ENCODE measurements around the gene DAND5.
"Not testable (repeated sequence)": the region's sequence is repeated elsewhere in the genome, so short reads cannot be mapped to it uniquely, and the experiment has no call there.

Gene DAND5

GRCh38 chr19:12967907-12968306 lies 1.5 kb upstream of the DAND5 start:
- no peak for DNase-seq (ENCODE audit: low spot score)

DNA sequence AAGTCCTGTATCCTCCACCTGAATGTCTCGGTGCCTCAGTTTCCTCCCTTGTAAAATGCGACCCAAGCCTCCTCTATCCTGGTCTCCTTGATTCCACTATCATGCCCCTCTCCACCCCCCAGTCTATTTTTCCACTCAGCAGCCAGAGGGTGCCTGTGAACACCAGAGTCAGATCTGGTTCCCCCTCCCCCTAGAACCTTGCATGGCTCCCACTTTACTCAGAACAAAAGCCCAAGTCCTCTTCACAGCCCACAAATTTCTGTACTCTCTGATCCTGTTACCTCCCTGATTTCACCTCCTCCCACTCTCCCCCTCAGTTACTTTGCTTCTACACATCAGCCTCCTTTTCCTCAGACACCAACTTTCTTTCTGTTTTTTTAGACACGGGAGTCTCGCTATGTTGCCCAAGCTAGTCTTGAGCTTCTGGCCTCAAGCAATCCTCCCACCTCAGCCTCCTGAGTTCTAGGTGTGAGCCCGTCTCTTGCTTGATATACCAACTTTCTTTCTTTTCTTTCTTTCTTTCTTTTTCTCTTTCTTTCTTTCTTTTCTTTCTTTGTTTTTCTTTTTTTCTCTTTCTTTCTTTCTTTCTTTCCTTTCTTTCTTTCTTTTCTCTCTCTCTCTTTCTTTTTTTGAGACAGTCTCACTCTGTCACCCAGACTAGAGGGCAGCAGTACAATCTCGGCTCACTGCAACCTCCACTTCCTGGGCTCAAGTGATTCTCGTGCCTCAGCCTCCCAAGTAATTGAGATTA lies 869 bp downstream of the DAND5 start:
- no peak for DNase-seq (ENCODE audit: low spot score)

DNA sequence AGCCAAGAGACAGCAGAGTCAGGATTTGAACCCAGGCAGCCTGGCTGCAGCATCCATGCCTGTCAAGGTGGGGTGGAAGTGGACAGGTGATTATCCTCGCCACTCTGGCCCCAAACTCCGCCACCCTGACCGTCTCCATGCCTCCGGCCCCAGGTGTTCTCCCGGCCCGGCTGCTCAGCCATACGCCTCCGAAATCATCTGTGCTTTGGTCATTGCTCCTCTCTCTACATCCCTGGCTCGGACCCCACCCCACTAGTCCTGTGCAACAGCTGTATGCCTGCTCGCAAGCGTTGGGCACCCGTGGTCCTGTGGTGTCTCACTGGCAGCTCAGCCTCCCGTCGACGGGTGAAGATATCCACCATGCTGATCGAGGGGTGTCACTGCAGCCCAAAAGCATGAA lies 3.9 kb downstream of the DAND5 start:
- no peak for DNase-seq (ENCODE audit: low spot score)

DNA sequence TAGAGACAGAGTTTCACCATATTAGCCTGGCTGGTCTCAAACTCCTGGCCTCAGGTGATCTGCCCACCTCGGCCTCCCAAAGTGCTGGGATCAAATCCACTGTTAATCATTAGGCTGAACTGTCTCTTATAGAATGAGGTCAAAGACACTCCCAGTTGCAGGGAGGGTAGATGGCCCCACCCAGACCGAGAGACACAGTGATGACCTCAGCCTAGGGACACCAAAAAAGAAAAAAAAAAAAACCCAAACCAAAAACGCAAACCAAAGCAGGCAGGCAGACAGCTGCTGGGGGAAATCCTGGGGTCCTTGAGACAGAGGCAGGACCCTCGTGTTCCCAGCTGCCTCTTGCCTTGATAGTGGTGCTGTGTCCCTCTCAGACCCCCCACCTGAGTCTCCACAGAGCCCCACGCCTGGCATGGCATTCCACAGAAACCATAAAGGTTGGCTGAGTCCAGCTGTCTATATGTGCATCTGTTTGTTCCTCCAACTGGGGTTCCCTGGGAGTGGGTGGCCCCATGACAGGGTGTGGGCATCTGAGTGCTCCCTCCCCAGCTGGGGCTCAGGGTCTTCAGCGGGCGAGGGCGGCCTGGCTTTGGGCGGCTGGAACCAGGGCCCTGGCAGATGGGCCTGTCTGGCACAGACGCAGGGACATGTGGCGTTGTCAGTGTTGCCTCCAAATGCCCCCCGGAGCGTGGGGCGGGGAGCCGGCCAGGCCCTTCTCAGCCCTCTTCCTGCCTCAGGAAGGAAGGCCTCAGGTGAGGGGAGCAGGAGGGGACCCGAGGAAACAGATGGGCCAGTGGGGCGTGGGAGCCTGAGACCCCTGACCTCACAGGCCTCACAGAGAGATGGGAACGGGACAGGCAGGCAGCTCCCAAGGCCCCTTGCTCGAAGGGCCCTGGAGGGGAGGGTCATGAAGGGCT lies 5.2 kb downstream of the DAND5 start:
- peak; percentile 29 for DNase-seq (ENCODE audit: low spot score)

GRCh38 chr19:12975221-12975741 lies 5.9 kb downstream of the DAND5 start:
- no peak for DNase-seq (ENCODE audit: low spot score)

DNA sequence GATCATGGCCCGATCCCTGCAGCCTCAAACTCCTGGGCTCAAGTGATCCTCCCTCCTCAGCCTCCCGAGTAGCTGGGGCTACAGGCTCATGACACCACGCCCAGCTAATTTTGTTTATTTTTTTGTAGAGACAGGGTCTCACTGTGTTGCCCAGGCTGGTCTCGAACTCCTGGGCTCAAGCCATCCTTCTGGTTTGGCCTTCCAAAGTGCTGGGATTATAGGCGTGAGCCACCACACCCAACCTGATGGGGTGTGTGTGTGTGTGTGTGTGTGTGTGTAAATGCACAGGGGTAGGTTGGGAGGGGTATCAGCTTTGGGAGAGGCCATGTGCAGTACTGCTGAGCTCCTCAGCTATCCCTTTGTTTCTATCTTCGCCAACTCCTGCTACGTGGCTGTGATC lies 6.7 kb downstream of the DAND5 start:
- DNase-seq (ENCODE audit: low spot score): not testable (repeated sequence)

DNA sequence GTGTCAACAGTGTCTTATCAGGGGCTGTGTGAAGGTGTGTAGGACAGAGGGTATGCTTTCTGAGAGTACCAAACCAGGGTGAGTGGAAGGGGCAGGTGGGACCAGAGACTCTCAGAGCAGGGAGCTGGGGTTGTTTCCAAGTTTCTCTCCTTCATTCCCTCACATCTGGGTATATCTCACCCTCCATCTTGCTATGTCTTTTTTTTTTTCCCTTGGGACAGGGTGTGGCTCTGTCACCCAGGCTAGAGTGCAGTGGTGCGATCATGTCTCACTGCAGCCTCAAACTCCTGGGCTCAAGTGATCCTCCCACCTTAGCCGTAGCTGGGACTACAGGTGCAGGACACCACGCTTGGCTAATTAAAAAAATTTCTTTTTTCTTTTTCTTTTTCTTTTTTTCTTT lies 10.6 kb downstream of the DAND5 start:
- DNase-seq (ENCODE audit: low spot score): no peak

- no peak for DNase-seq (ENCODE audit: low spot score)
These were observed 13.3 kb downstream of the DAND5 start for GRCh38 chr19:12982648-12983047.

GRCh38 chr19:12983091-12983490 lies 13.7 kb downstream of the DAND5 start:
- DNase-seq (ENCODE audit: low spot score): no peak

DNA sequence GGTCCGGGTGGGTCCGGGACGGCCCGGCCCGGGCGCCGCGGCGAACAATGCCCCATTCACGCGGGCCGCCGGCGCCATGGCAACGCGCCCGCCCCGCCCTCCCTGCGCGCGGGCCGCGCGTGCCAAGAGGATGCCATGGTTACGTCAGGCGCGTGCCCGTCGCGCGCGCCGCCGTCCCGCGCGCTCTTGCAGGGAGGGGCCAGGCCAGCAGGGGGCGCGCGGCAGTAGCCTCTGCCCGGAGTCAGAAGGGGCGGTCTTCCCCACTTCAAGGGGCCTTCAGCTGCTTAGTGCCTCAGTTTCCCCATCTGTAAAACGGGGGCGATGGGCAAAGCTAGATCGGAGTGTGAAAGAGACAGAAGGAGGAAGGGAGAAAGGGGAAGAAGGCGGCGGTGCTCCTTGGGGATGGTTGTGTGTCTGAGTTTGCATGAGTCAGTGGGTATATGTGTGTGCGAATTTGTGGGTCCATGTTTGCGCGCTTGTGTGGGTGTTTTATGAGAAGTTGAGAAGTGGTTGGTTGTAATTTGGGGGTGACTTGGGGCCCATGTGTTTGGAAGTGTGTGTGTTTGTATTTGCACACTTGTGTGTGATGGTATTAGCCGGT lies 14.3 kb downstream of the DAND5 start:
- DNase-seq (ENCODE audit: low spot score): peak; percentile 96

DNA sequence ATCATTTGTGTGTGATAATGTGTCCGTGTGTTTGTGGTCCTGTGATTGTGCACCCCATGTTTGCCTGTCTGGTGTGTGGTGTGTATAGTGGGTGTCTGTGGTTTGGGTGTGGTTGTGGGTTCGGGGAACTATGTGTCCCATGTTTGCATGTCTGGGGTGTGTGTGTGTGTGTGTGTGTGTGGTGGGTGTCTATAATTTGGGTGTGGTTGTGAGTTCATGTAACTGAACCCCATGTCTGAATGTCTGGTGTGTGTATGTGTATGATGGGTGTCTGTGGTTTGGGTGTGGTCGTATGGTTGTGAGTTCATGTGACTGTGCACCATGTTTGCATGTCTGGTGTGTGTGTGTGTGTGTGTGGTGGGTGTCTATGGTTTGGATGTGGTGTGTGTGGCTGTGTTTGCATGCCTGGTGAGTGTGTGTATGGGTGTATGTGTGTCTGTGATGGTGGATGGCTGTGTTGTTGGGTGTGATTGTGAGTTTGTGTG lies 14.8 kb downstream of the DAND5 start:
- DNase-seq (ENCODE audit: low spot score): no peak

DNA sequence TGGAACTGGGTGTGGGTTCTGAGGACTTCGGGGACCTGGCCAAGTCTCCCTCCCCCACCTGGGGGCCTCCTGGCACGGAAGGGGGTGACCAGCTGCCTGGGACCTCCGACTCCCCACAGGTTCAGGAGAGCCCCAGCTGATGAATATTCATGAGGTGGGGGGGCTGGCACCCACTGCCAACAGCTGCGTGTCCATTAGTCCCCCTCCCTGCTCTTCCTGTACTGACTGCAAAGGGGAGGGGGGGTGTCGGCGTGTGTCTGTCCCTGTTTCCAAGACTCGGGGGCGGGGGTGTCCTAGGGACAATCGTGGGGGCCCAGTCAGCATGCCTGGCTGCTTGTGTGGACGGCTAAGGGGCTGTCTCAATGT lies 15.3 kb downstream of the DAND5 start:
- no peak for DNase-seq (ENCODE audit: low spot score)

- peak; percentile 66 for DNase-seq (ENCODE audit: low spot score)
These were observed 15.8 kb downstream of the DAND5 start for GRCh38 chr19:12985049-12985776.

- no peak for DNase-seq (ENCODE audit: low spot score)
These were observed 17.4 kb downstream of the DAND5 start for GRCh38 chr19:12986726-12987125.

- no peak for DNase-seq (ENCODE audit: low spot score)
These were observed 17.8 kb downstream of the DAND5 start for GRCh38 chr19:12987190-12987589.

DNA sequence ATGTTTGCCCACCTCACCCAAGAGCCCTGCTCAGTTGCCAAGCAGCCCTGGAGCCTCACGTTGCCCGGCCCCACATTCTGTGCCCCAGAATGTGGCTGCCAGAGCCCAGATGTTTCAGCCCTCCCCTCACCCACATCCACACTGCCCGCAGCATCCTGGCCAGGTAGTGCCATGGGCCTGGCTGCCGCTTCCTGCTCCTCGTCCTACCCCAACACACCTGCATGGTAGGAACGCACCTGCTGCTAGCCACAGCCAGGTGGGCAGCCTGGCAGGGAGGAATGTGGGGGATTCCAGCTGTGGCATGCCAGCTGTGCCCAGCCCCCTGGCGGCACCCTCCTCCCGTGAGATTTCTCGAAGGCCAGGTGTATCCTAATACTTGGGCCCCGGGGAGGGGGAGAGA lies 18.4 kb downstream of the DAND5 start:
- DNase-seq (ENCODE audit: low spot score): no peak

DNA sequence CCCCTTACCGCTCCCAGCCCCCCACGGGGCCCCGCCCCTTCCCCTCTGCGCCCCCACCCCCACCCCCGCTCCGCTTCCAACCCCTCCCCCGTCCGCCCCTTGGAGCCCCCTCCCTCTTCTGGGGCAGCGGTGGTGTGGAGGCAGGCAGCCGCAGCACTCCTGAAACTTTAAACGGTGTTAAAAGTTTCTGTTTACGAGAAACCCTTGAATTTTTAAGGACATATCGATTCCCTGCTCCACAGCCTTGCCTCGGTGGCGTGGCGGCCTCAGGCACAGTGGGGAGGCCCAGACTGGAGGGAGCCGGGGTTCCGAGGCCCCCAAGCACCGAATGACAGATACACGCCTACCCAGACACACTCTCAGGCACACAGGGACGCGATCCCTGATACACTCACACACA lies 21.1 kb downstream of the DAND5 start:
- no peak for DNase-seq (ENCODE audit: low spot score)

- no peak for DNase-seq (ENCODE audit: low spot score)
These were observed 21.5 kb downstream of the DAND5 start for GRCh38 chr19:12990853-12991252.

DNA sequence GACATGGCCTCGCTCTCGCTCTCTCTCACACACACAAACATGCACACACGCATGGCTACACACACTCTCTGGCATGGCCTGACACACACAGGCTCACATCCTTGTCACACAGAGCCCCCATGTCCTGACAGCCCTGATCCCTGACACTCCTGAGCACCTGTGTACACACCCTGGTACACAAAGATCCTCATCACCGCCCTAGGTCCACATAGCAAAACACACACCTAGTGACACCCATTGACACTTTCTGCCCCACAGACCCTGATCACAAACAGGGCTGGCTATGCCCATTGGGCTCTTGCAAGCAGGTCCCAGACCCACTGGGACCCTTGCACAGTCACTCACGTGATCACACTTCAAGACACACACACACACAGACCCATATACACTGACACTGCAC lies 21.9 kb downstream of the DAND5 start:
- DNase-seq (ENCODE audit: low spot score): no peak

- no peak for DNase-seq (ENCODE audit: low spot score)
These were observed 23.4 kb downstream of the DAND5 start for GRCh38 chr19:12992729-12993128.

DNA sequence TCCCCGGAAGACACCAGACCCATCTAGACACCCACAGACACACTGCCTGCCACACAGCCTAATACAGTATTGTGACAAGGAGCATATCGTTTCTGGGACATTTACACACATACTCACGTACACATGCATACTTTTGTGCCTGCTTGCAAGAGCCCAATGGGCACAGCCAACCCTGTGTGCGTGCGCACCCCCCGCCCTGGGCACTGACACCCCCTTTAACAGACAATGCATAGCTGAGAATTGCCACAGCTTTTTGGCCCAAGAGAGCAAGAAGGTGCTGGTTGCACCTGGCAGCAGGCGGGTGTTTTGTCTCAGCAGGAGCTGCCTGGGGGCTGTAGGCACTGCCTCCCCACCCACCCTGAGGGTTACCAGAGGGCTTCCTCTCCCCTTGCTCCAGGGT lies 24.2 kb downstream of the DAND5 start:
- DNase-seq (ENCODE audit: low spot score): no peak
